ENCODE results near the gene ARHGAP24.

The ARHGAP24 gene

GRCh38 chr4:85595098-85595775, 120.3 kb downstream of the ARHGAP24 start:
- no peak for TF ChIP-seq TCF12 (IDR thresholded peaks at IDR 0.05; ENCODE audit: low read depth)
- TF ChIP-seq CREB1 (IDR thresholded peaks at IDR 0.05; ENCODE audit: low read depth): no peak
- no peak for TF ChIP-seq TEAD4 (IDR thresholded peaks at IDR 0.05)
- TF ChIP-seq USF1 (IDR thresholded peaks at IDR 0.05): no peak
- TF ChIP-seq YY1 (IDR thresholded peaks at IDR 0.05; ENCODE audit: low read depth): no peak
- TF ChIP-seq EP300 (IDR thresholded peaks at IDR 0.05; ENCODE audit: borderline replicate concordance): no peak
- TF ChIP-seq CEBPB (IDR thresholded peaks at IDR 0.05): no peak
- no peak for TF ChIP-seq TAF1 (IDR thresholded peaks at IDR 0.05; ENCODE audit: low read depth)
- TF ChIP-seq REST (IDR thresholded peaks at IDR 0.05; ENCODE audit: low read depth): no peak
- no peak for TF ChIP-seq ZBTB7A (IDR thresholded peaks at IDR 0.05; ENCODE audit: low read depth)
- TF ChIP-seq FOXM1 (IDR thresholded peaks at IDR 0.05; ENCODE audit: borderline replicate concordance, low read depth): no peak
- TF ChIP-seq NFIC (IDR thresholded peaks at IDR 0.05): no peak
- TF ChIP-seq MAX (IDR thresholded peaks at IDR 0.05): no peak
- no peak for TF ChIP-seq EGR1 (IDR thresholded peaks at IDR 0.05)
- TF ChIP-seq RAD21 (IDR thresholded peaks at IDR 0.05; ENCODE audit: low read depth): no peak

- TF ChIP-seq TEAD4 (IDR thresholded peaks at IDR 0.05) (no peak), NFIC (IDR thresholded peaks at IDR 0.05) (no peak), FOXM1 (IDR thresholded peaks at IDR 0.05; ENCODE audit: borderline replicate concordance, low read depth) (no peak), EP300 (IDR thresholded peaks at IDR 0.05; ENCODE audit: borderline replicate concordance) (no peak), EGR1 (IDR thresholded peaks at IDR 0.05) (no peak), CREB1 (IDR thresholded peaks at IDR 0.05; ENCODE audit: low read depth) (no peak), REST (IDR thresholded peaks at IDR 0.05; ENCODE audit: low read depth) (no peak), ZBTB7A (IDR thresholded peaks at IDR 0.05; ENCODE audit: low read depth) (no peak), TAF1 (IDR thresholded peaks at IDR 0.05; ENCODE audit: low read depth) (no peak)
Observed at GRCh38 chr4:85595796-85596559, 121.0 kb downstream of the ARHGAP24 start.

GRCh38 chr4:85598936-85599335, 124.0 kb downstream of the ARHGAP24 start:
- no peak for TF ChIP-seq TEAD4 (IDR thresholded peaks at IDR 0.05)
- no peak for TF ChIP-seq FOXM1 (IDR thresholded peaks at IDR 0.05; ENCODE audit: borderline replicate concordance, low read depth)

GRCh38 chr4:85600501-85600900, 125.6 kb downstream of the ARHGAP24 start:
- TF ChIP-seq ZBTB7A (IDR thresholded peaks at IDR 0.05; ENCODE audit: low read depth): no peak
- no peak for TF ChIP-seq EGR1 (IDR thresholded peaks at IDR 0.05)
- no peak for TF ChIP-seq TEAD4 (IDR thresholded peaks at IDR 0.05)
- TF ChIP-seq CREB1 (IDR thresholded peaks at IDR 0.05; ENCODE audit: low read depth): no peak
- TF ChIP-seq TAF1 (IDR thresholded peaks at IDR 0.05; ENCODE audit: low read depth): no peak

GRCh38 chr4:85603437-85604336, 128.7 kb downstream of the ARHGAP24 start:
- TF ChIP-seq TCF12 (IDR thresholded peaks at IDR 0.05; ENCODE audit: low read depth) (no peak), FOXM1 (IDR thresholded peaks at IDR 0.05; ENCODE audit: borderline replicate concordance, low read depth) (no peak), CEBPB (IDR thresholded peaks at IDR 0.05) (no peak), TAF1 (IDR thresholded peaks at IDR 0.05; ENCODE audit: low read depth) (no peak), REST (IDR thresholded peaks at IDR 0.05; ENCODE audit: low read depth) (no peak), MAX (IDR thresholded peaks at IDR 0.05) (no peak), TEAD4 (IDR thresholded peaks at IDR 0.05) (no peak), EP300 (IDR thresholded peaks at IDR 0.05; ENCODE audit: borderline replicate concordance) (no peak), RAD21 (IDR thresholded peaks at IDR 0.05; ENCODE audit: low read depth) (no peak), YY1 (IDR thresholded peaks at IDR 0.05; ENCODE audit: low read depth) (no peak), USF1 (IDR thresholded peaks at IDR 0.05) (no peak), ZBTB7A (IDR thresholded peaks at IDR 0.05; ENCODE audit: low read depth) (no peak)
